Activated gamma-delta T cell treated with Interleukin-2 at 50 U/mL for 16 hours (primary cell): Measurements from ENCODE around the gene SFRP2.

Source experiments
- DNase-seq: peaks from one replicate; pipeline ENCODE4 v3.0.0-alpha.2; 2020

SFRP2 gene

GRCh38 chr4:153765894-153766293 lies 23.0 kb downstream of the SFRP2 start:
- no peak for DNase-seq

GRCh38 chr4:153764601-153765368 lies 24.1 kb downstream of the SFRP2 start:
- DNase-seq: no peak

GRCh38 chr4:153763404-153763803 lies 25.5 kb downstream of the SFRP2 start:
- DNase-seq: no peak

DNA sequence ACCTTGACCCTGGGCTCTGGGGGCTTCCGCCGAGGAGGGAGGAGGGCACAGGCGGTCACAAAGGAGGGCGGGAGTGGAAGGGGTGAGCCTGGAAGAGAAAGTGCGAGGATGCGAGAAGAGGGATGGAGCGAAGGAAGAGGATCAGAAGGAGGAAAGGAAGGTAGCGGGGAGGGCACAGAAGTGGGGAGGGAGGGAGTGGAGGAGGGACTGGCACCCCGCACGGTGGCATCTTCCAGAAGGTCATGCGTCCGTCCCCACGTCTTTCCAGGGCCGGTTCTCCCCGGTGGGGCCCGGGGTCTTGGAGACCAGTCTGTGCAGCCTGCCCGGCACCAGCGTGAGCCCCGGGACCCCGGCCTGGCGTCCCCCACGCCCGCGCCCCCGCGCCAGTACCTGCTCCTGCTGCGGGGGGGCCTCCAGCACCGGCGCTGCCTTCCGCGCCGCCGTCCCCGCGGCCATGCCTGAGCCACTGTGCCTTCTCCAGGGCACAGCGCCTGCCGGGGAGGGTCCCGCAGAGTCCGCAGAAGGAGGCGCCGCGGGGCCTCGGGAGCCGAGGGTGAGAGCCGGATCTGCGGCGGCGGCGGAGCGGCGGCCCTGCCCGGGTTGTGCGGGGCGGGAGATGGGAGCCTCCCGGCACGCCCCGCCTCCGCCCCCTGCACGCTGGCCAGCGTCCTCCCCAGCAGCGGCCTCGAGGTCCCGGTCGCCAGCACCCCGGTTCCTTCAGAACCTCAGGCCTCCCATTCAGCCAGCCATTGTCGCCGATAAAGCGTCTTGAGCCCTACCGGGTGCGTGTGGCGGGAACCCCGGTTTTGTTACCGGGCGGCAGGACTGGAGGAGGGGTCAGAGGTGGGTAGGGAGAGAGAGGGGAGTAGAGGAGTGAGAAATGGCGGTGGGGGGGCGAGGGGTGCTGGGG lies 29.2 kb downstream of the SFRP2 start, which contains the start of gene RNF175:
TSS of gene RNF175 (minus strand) at position 618 of the 910 bp plus-strand sequence. CDS start at position 456, 162 bp downstream.
- DNase-seq: no peak

- DNase-seq: no peak
Measured at GRCh38 chr4:153758688-153759406, 30.0 kb downstream of the SFRP2 start.

DNA sequence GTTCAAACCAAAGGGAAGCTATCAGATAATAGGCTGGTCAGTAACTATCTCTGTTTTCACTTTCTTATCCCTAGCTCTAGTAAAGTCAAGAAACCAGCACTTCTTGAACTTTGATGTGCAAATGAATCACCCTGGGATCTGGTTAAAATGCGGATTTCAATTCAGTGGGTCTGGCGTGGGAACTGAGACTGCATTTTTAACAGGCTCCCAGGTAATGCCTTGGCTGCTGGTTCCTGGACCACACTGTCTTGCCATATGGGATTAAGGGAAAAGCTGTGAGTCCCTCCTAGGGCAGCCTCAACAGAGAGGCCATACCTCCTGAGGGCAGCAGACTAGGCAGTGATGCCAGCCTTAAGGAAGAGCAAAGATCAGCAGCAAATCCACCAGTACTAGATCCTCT lies 30.7 kb downstream of the SFRP2 start:
- DNase-seq: no peak

GRCh38 chr4:153757407-153757806 lies 31.5 kb downstream of the SFRP2 start:
- no peak for DNase-seq

DNA sequence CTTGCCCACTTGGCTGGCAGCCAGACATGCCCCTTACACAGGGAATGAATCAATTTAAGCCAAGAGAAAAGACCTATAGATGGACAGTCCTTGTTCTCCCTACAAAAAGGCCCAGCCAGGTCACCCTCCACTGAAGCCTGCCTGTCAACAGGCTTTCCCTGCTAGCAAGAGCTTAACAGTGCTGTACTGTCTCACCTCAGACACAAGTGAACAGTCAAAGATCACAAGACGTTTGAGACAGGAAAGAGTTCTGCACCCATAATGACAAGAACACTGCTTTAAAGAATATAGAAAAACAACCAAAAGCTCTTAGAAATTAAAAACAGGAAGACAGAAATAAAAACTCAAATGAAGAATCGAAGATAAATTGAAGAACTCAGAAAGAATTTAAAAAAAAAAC lies 33.7 kb downstream of the SFRP2 start:
- no peak for DNase-seq

DNA sequence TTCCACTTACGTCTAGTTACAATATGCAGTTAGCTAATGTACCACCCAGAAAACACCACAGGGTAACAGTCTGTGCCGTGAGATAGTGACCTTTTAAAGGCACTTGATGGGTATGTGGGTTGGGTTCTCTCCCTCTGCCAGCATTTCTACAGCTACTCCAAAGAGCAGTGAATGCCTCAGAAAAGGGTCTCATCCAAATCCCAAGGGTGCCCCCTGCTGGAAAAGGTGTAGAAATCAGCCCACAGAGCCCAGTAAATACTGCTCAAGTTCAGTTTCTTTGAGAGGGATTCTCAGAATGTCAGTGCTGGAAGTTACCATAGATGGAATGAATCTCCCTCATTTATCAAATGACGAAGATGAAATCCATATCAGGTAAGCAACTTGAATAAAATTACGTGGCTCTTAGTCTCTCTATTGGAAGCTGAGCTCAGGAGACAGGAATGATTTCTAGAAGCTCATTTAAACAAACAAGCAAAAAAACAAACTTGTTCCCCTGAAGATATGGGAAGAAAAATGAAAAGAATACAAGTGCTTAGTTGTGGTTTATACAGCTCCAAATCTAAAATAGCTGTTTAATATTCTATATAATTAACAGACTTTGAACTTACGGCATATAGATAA lies 38.6 kb downstream of the SFRP2 start:
- DNase-seq: peak; percentile 44

DNA sequence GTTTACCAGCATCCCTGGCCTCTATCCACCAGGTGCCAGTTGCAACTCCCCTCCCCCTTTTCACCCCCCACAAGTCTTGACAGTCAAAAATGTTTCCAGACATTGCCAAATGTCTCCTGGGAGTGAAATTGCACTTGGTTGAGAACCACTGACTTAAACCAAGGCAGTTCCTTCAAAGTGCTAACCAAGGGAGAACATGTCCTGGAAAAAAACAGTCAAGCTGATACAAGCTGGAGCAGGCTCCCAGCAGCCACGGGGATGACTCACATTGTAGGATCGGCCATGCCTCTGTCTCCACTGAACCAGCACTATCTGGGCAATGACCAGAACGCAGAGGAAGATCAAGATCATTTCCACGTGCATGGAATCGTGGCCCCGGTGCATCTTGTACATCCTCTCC lies 40.5 kb downstream of the SFRP2 start:
- no peak for DNase-seq

DNA sequence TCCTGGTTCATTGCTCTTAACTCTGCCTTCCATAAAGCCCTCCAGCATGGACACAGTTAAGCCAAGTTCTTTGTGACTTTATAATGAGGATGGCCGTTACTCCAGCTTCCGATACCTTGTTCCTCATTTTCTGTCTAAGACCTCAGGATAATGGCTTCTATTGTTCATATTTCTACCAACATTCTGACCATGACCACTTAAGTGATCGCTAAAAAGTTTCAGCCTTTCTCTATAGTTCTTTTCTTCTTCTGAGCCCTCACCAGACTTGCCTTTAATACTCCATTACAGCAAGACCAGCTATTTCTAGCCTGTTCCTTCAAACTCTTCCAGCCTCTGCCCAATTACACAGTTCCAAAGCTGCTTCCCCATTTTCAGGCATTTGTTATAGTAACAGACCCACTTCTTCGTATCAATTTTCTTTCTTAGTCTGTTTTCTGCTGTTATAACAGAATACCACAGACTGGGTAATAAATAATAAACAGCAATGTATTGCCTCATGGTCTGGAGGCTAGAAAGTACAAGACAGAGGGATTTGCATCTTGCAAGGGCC lies 41.4 kb downstream of the SFRP2 start:
- DNase-seq: no peak

GRCh38 chr4:153745651-153746050 lies 43.2 kb downstream of the SFRP2 start:
- no peak for DNase-seq

DNA sequence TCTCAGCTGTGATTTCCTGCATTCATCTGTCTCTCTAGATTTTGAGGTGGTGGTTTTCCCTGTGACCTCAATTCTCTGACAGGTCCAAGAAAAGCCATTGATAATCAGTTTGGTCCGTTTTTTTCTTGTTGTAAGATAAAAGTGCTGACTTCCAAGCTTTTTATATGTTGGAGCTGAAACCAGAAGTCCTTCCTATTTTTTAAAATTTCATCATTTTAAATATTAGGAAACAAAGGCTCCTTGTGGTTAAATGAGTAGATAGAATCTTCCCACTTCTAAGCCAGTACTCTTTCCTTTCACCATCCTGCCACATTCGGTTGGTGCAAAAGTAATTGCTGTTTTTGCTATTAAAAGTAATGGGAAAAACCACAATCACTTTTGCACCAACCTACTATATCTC lies 47.3 kb downstream of the SFRP2 start:
- no peak for DNase-seq

- DNase-seq: no peak
Measured at GRCh38 chr4:153735906-153736461, 52.9 kb downstream of the SFRP2 start.

DNA sequence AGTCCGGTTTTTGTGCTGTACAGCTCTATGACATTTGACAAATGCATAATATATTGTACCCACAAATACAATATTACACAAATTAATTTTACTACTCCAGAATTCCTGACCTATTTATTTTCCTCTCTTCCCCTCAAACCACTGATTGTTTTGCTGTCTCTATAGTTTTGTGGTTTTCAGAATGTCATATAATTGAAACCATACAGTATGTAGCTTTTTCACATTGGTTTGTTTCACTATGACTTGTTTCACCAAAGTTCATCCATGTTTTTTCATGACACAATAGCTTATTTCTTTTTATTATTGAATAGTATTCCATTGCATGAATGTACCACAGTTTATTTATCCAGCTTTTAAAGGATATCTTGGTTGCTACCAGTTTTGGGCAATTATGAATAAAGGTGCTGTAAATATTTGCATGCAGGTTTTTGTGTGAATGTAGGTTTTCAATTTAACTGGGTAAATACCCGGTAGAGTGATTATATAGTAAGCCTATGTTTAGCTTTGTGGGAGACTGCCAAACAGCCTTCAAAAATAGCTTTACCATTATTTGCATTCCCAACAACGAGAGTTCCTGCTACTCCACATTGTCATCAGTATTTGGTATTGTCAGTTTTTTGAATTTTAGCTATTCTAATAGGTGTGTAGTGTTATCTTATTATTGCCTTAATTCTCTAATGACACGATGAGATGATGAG lies 55.0 kb downstream of the SFRP2 start:
- DNase-seq: no peak

DNA sequence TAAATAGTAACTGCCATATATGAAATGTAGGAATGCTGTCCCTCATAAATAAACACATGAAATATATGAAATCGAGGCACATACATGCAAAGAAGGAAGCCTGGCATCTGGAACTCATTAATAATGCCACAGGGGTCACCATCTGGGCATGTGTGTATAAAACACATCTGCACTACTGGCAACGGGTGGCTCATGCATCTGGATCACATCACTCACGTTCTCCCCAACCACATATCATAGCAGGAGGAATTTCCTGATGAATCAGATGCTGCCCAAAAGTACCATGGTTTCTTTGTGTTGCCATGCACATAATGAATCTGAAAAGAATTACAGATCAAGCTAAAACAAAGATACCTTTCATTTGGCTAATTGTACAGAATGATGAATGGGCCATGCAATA lies 57.6 kb downstream of the SFRP2 start:
- no peak for DNase-seq
